Adipocyte (in vitro differentiated cells): Measurements from ENCODE around the gene PDE6A.

ENCODE experiments used
- DNase-seq: peaks from one replicate; pipeline ENCODE4 v3.0.0-alpha.2; 2015; ENCODE audit warnings: low read depth
- H3K27me3 ChIP-seq: replicated peaks from 2 replicates; pipeline ENCODE4 v1.7.0; 2013; ENCODE audit warnings: mild to moderate bottlenecking, low read length, moderate library complexity; ENCODE audit not compliant: control insufficient read depth, insufficient read depth
- H3K36me3 ChIP-seq: 2 replicates; pipeline ENCODE4 v1.7.0; 2013; ENCODE audit warnings: low read length, mild to moderate bottlenecking, moderate library complexity; ENCODE audit not compliant: control insufficient read depth, insufficient read depth, severe bottlenecking
- H3K4me1 ChIP-seq: 2 replicates; pipeline ENCODE4 v1.7.0; 2013; ENCODE audit warnings: mild to moderate bottlenecking, low read length, moderate library complexity; ENCODE audit not compliant: control insufficient read depth, insufficient read depth
- H3K4me3 ChIP-seq: 2 replicates; pipeline ENCODE4 v1.7.0; 2013; ENCODE audit warnings: mild to moderate bottlenecking, low read length, moderate library complexity
- H3K9ac ChIP-seq: 2 replicates; pipeline ENCODE4 v1.7.0; 2013; ENCODE audit warnings: mild to moderate bottlenecking, low read length, moderate library complexity
- H3K9me3 ChIP-seq: 2 replicates; pipeline ENCODE4 v1.7.0; 2013; ENCODE audit warnings: mild to moderate bottlenecking, low read length, moderate library complexity; ENCODE audit not compliant: control insufficient read depth

PDE6A gene

DNA sequence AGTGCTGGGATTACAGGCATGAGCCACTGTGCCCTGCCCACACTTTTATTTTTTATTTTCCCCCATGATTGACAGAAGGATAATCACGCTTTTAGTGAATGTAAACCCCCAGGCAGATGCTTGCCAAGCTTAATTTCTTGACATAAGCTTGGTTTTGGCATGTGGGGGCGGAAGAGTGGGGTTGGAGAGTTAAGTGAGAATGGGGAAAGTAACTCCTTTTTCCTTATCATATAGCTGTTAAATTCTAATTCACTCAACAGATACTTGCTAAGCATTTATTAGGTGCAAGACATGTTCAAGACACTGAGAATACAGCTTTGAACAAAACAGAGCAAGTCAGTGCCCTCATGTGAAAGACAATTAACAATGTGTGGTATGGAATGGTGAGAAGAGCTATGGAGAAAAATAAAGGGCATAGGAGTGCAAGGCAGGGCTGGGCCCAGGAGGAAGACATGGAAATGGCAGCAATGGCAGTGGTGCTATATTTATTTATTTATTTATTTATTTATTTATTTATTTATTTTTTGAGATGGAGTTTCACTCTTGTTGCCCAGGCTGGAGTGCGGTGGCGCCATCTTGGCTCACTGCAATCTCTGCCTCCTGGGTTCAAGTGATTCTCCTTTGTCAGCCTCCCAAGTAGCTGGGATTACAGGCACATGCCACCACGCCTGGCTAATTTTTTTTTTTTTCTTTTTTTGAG, 18.2 kb upstream of the PDE6A start:
- no peaks in the 10 kb centered on the region for H3K9me3 ChIP-seq
- no peak overlapping the region for H3K4me3 ChIP-seq
- no peak overlapping the region for H3K9ac ChIP-seq
- DNase-seq = no peak
- H3K4me1 ChIP-seq = peaks cover 7% of the 10 kb centered on the region
- H3K27me3 ChIP-seq = no peaks in the 10 kb centered on the region
- H3K36me3 ChIP-seq = no peaks in the 10 kb centered on the region

GRCh38 chr5:149961957-149962409, 17.4 kb upstream of the PDE6A start:
- H3K9me3 ChIP-seq = no peaks in the 10 kb centered on the region
- peaks cover 7% of the 10 kb centered on the region for H3K4me1 ChIP-seq
- no peak overlapping the region for H3K9ac ChIP-seq
- H3K36me3 ChIP-seq = no peaks in the 10 kb centered on the region
- DNase-seq = peak; percentile 78
- no peaks in the 10 kb centered on the region for H3K27me3 ChIP-seq
- no peak overlapping the region for H3K4me3 ChIP-seq

- Histone ChIP-seq H3K36me3 (no peaks in the 10 kb centered on the region), H3K9ac (peak overlapping the region; percentile 87), H3K9me3 (no peaks in the 10 kb centered on the region), H3K4me3 (peak overlapping the region; percentile 85), H3K4me1 (peaks cover 7% of the 10 kb centered on the region), H3K27me3 (no peaks in the 10 kb centered on the region)
- peak; percentile 14 for DNase-seq
Measured at GRCh38 chr5:149961186-149961685, 16.6 kb upstream of the PDE6A start.

DNA sequence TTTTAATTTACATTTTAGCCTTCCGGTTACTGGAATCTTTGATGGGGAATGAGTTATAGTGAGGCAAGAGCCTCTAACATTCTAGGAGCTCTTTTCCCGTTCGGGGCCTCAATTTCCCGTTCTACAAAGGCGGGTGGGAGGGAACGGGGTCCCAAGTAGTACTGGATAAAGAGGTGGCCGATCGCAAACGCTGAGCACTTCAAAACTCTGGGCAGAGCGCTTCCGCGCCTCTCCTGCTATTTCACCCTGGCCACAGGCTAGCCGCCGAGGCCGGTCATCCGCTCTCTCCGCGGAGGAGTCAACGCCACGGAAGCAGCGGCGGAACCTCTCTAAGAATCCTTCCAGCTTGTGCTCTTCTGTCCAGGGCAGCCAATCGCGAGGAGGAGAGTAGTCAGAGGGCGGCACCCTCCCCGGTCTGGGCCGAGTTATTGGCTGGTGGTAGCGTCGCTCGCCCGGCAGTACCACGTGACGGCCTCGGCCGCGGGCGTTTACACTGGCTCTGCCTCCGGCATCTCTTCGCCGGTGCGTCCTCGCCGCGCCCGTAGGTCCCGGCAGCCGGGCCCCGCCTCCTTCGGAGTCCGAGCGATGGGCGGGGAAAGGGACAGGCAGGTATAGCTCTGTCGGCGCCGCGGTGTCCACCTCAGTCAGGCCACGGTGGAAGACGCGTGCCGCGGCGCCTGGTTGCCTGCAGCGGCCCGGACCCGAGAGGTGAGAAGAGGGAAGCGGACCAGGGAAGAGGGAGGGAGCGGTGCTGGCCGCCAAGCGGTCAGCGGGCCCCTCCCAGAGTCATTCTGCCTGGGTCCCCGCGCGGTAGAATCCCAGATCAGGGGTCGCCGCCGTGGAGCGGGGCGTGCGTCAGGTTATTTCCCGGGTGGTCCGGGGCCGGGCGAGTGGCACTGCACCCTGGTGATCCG, 15.9 kb upstream of the PDE6A start, which contains the start of gene SLC26A2:
Gene SLC26A2, plus strand, starts transcription at position 487 of the 914 bp plus-strand sequence. CDS start 16,895 bp downstream, outside the sequence.
- Histone ChIP-seq H3K4me1 (peaks cover 7% of the 10 kb centered on the region), H3K4me3 (peak within 1 kb of the TSS; percentile 85), H3K27me3 (no peaks in the 10 kb centered on the region), H3K9me3 (no peaks in the 10 kb centered on the region), H3K36me3 (no peaks in the 10 kb centered on the region), H3K9ac (peak within 1 kb of the TSS; percentile 87)
- peak; percentile 99 for DNase-seq

DNA sequence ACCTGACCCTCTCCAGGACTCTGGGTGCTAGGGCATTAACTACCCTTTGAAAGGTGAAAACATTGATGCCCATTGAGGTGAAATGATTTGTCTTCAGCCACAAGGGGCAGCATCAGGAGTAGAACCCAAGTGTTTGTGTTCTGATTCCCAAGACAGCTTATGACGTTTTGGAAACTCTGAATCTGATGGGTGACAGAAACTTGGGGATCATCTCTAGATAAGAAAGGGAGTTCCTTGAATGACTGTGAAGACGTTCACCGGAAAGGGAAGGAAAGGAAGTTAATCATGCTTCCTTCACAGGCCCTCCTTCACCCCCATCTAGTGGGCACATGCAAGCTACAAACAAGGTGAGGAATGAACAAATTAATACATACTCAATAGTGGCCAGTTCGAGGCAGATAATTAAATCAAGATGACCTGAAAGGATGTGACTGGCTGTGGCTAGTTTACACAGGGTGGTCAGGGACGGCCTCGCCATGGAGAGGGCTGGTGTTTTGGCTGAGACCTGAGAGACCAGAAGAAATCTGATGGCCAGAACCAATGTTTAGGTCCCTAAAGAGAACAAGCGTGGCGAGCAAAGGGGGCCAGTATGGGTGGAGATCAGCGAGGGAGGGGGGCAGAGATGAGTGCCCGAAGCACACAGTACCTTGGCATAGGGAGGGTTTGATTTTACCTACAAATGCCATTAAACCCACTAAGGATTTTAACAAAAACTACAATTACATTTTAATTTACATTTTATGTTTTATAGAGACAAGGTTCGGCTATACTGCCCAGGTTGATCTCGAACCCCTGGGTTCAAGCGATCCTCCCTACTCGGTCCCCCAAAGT, 15.0 kb upstream of the PDE6A start:
- Histone ChIP-seq H3K4me3 (peak overlapping the region; percentile 85), H3K36me3 (no peaks in the 10 kb centered on the region), H3K9me3 (no peaks in the 10 kb centered on the region), H3K9ac (peak overlapping the region; percentile 87), H3K4me1 (peaks cover 7% of the 10 kb centered on the region), H3K27me3 (no peaks in the 10 kb centered on the region)
- peak; percentile 72 for DNase-seq

DNA sequence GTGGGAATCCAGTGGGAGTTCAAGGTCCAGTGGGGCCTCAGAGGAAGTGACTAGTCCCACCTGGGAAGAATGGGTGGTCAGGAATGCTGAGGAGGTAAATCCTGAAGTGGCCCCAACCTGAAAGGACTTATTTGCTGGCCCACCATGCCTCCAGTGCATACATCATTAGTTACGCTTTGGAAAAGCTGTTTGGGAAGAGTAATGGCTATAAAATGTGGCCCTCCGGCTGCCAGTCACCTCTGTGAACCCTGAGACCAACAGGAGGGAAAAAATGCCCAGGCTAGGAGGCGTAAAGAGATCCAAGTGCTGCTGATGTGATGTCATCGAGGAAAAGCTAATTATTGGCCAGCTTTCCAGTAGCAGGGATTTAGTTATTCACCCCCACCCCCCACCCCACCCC, 13.3 kb upstream of the PDE6A start:
- Histone ChIP-seq H3K36me3 (no peaks in the 10 kb centered on the region), H3K9me3 (no peaks in the 10 kb centered on the region), H3K4me3 (no peak overlapping the region), H3K9ac (no peak overlapping the region), H3K27me3 (no peaks in the 10 kb centered on the region), H3K4me1 (peaks cover 7% of the 10 kb centered on the region)
- no peak for DNase-seq

DNA sequence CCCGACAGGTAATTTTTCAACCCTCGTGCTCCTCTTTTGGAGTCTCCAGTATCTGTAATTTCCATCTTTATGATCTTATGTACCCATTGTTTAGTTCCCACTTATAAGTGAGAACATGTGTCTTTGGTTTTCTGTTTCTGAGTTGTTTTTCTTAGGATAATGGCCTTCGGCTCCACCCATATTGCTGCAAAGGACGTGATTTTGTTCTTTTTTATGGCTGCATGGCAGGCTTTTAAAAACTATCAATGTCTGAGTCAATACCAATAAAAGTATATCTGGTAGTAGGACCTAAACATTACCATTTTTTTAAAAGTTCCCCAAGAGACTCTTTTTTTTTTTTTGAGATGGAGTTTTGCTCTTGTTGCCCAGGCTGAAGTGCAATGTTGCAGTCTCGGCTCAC, 12.1 kb upstream of the PDE6A start:
- no peaks in the 10 kb centered on the region for H3K36me3 ChIP-seq
- DNase-seq = no peak
- no peak overlapping the region for H3K9ac ChIP-seq
- H3K27me3 ChIP-seq = no peaks in the 10 kb centered on the region
- H3K9me3 ChIP-seq = no peaks in the 10 kb centered on the region
- peaks cover 7% of the 10 kb centered on the region for H3K4me1 ChIP-seq
- no peak overlapping the region for H3K4me3 ChIP-seq

DNA sequence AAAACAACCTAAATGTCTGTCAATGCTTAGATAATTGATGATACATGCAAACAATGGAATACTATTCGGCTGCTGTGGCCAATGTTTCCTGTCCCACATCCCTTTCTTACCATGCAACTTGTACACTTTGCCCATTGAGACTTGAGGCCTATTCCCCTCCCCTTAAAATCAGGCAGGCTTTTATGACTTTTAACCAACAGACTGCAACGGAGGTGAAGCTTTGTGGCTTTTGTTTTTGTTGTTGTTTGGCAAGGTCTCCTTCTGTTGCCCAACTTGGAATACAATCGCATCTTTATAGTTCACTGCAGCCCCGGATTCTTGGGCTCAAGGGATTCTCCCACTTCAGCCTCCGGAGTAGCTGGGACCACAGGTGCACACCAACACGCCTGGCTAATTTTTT, 10.2 kb upstream of the PDE6A start:
- no peak overlapping the region for H3K4me3 ChIP-seq
- peaks cover 2% of the 10 kb centered on the region for H3K4me1 ChIP-seq
- H3K9ac ChIP-seq = no peak overlapping the region
- no peaks in the 10 kb centered on the region for H3K36me3 ChIP-seq
- no peaks in the 10 kb centered on the region for H3K9me3 ChIP-seq
- H3K27me3 ChIP-seq = no peaks in the 10 kb centered on the region
- DNase-seq = no peak

DNA sequence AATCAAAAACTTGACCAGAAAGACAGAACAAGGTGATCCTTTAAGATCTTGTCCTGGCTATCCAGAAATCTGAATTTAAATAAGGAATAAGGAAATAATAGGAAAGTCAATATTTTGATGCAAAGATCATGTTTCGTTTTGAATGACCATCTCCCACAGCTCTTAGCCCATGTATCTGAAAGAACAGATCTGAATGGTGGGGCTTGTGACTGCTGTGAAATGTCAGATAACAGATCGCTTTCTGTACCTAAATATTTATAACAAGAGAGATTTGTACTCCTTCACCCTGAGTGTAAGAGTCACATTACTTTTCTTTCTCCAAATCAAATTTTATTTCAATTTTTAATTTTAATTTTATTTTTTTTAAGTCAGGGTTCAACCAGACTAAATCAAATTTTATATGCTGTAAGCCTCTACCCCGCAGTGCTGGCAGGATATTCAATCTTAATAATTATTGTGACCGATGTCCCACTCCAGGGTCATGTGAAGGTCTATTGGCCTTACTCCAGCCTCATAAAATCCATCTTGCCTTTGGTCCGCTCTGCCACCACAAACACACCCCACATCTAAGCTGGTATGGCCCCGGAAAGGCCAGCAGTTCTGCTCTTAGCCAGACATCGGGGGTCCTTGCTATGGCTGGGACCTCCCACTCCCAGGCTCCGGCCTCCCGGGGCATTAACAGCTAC, 9.0 kb upstream of the PDE6A start:
- no peaks in the 10 kb centered on the region for H3K9me3 ChIP-seq
- no peak overlapping the region for H3K9ac ChIP-seq
- H3K4me3 ChIP-seq = no peak overlapping the region
- peaks cover 5% of the 10 kb centered on the region for H3K27me3 ChIP-seq
- no peak for DNase-seq
- H3K4me1 ChIP-seq = no peaks in the 10 kb centered on the region
- no peaks in the 10 kb centered on the region for H3K36me3 ChIP-seq

DNA sequence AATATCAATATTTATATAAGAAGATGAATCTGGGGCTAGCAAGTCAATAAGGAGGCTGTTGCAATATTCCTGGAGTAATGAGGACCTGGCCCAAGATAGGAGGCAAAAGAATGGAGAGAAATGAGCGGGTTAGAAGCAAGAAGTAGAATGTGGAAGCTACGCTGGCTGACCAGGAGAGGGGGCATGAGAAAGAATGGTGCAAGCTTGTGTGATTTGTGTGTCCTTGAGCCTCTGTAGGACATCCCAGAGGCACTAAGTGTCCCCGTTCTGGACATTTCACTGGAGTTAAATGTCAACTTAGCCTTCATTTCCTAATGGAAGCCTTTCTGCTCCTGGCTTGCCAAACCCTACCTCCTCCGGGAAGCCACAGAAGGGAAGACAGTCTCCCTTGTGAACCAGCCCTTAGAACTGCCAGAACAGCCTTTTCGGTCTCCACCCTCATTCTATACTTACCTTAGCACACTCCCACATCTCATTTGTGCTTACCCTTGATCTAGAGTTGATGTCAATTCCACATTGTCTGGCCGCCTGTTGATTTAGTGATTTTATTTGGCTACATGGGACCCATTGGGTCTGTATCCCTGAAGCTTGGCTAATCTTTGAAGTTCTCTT, 6.7 kb upstream of the PDE6A start:
- H3K9me3 ChIP-seq = no peaks in the 10 kb centered on the region
- H3K27me3 ChIP-seq = peaks cover 24% of the 10 kb centered on the region
- H3K4me3 ChIP-seq = no peak overlapping the region
- H3K4me1 ChIP-seq = no peaks in the 10 kb centered on the region
- no peaks in the 10 kb centered on the region for H3K36me3 ChIP-seq
- no peak for DNase-seq
- no peak overlapping the region for H3K9ac ChIP-seq
